Activated T-cell treated with anti-CD3 and anti-CD28 coated beads, Interleukin-2, amount 50 U/mL, for 24 hours (primary cell): ENCODE data around the gene RBM42.
A peak's percentile ranks its signal among the peaks of the same experiment; 100 is the strongest.

Experiments used
- DNase-seq: peaks from one replicate; pipeline ENCODE4 v3.0.0-alpha.2; 2020
- H3K27ac Mint-ChIP-seq: 2 replicates; pipeline ENCODE4 v1.8.0; 2020; ENCODE audit warnings: mild to moderate bottlenecking, mixed read lengths
- H3K27me3 Mint-ChIP-seq: 2 replicates; pipeline ENCODE4 v1.8.0; 2020; ENCODE audit warnings: mixed read lengths
- H3K36me3 Mint-ChIP-seq: 2 replicates; pipeline ENCODE4 v1.8.0; 2020; ENCODE audit warnings: low read depth, mixed read lengths
- H3K4me1 Mint-ChIP-seq: 2 replicates; pipeline ENCODE4 v1.8.0; 2020; ENCODE audit warnings: low read depth, mixed read lengths
- H3K4me3 Mint-ChIP-seq: 2 replicates; pipeline ENCODE4 v1.8.0; 2020; ENCODE audit warnings: mild to moderate bottlenecking, moderate library complexity, mixed read lengths
- H3K9me3 Mint-ChIP-seq: 2 replicates; pipeline ENCODE4 v1.8.0; 2020; ENCODE audit warnings: mixed read lengths

RBM42 gene

DNA sequence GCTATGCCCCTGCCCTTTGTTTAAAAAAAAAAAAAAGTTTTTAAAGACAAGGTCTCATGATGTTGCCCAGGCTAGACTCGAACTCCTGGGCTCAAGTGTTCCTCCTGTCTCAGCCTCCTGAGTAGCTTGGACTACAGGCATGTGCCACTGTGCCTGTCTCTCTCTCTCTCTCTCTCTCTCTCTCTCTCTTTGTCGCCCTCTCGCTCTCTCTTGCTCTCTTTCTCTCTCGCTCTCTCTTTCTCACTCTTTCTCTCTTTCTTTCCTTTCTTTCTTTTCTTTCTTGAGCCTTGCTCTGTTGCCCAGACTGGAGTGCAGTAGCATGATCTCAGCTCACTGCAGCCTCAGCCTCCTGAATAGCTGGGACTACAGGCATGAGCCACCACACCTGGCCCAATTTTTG is 26.8 kb downstream of the RBM42 start:
- Mint-ChIP-seq H3K9me3 (no peaks in the 10 kb centered on the region), H3K4me1 (peaks cover 21% of the 10 kb centered on the region), H3K27me3 (no peaks in the 10 kb centered on the region), H3K36me3 (peaks cover 83% of the 10 kb centered on the region), H3K27ac (peak overlapping the region; percentile 15), H3K4me3 (no peak overlapping the region)
- DNase-seq: no peak

DNA sequence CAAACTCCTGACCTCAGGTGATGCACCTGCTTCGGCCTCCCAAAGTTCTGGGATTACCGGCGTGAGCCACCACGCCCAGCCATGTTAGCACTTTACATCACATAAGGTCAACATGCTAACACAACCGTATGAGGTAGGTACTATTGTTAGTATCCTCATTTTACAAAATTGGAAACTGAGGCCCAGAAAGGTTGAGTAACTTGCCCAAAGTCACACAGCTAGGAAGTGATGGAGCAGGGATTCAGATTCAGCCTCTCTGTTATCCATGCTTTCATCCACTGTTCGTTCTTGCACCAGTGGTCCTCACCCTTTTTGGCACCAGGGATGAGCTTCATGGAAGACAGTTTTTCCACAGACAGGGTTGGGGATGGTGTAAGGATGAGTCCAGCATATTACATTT is 27.9 kb downstream of the RBM42 start:
- no peak overlapping the region for H3K27ac Mint-ChIP-seq
- DNase-seq: no peak
- peaks cover 84% of the 10 kb centered on the region for H3K36me3 Mint-ChIP-seq
- no peaks in the 10 kb centered on the region for H3K9me3 Mint-ChIP-seq
- no peaks in the 10 kb centered on the region for H3K27me3 Mint-ChIP-seq
- no peak overlapping the region for H3K4me3 Mint-ChIP-seq
- peaks cover 13% of the 10 kb centered on the region for H3K4me1 Mint-ChIP-seq

DNA sequence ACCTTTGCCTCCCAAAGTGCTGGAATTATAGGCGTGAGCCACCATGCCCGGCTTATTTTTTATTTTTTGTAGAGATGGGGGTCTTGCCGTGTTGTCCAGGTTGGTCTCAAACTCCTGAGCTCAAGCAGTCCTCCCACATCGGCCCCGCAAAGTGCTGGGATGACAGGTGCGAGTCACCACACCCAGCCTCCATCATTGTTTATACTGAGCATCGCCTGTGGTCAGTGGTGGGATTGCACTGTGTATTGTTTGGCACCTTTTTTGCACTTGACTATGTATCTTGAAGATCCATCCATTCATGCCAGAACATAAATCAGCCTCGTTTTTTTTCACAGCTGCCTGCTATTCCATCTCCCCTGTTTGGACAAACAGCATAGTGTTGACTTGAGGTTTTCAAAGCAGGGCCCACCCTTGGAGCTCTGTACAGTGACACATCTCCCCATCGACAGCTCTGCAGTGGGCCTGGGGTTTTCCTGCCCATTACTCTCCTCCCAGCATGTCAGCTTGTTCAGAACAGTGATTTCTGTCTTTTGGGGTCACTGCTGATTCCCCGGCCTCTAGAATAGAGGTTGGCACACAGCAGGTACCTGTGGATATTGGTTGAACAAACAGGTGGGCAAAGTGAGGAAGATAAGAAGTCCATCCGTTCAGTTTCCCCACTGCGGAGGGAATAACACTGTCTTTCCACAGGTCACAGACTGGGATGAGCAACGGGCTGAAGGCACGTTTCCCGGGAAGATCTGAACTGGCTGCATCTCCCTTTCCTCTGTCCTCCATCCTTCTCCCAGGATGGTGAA is 29.3 kb downstream of the RBM42 start:
- no peak for DNase-seq
- Mint-ChIP-seq H3K4me3 (no peak overlapping the region), H3K36me3 (peaks cover 90% of the 10 kb centered on the region), H3K9me3 (no peaks in the 10 kb centered on the region), H3K27ac (no peak overlapping the region), H3K27me3 (no peaks in the 10 kb centered on the region), H3K4me1 (peaks cover 11% of the 10 kb centered on the region)

DNA sequence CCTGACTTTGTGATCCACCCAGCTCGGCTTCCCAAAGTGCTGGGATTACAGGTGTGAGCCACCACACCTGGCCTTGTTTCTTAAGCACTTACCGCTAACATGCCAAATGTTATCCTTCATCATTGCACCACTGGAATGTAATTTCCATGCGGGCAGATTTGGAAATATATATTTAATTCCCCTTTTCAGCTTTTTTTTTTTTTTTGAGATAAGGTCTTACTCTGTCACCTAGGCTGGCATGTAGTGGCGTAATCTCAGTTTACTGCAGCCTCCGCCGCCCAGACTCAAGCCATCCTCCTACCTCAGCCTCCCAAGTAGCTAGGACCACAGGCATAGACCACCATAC is 33.1 kb downstream of the RBM42 start:
- H3K36me3 Mint-ChIP-seq: peaks cover 82% of the 10 kb centered on the region
- no peak for DNase-seq
- no peak overlapping the region for H3K4me3 Mint-ChIP-seq
- no peak overlapping the region for H3K27ac Mint-ChIP-seq
- H3K9me3 Mint-ChIP-seq: no peaks in the 10 kb centered on the region
- H3K4me1 Mint-ChIP-seq: peaks cover 1% of the 10 kb centered on the region
- no peaks in the 10 kb centered on the region for H3K27me3 Mint-ChIP-seq

DNA sequence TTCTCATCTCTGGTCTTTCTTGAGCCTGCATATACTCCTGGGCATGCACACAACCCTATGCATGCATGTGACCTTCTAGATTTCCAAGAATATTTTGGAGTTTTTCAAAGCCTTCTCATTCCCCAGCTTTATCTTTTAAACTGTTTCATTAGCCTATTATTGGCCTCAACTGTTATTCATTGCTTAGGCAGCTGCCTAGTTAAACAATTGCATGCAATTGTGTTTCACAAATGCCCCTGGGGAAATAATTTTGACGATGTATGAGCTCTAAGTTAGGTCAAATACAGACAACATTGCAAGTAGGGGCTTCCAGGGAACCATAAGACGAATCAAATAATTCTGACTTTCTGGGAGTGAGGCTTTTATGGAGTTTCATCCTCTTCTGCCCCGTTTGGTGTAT is 35.1 kb downstream of the RBM42 start:
- peaks cover 5% of the 10 kb centered on the region for H3K4me1 Mint-ChIP-seq
- no peaks in the 10 kb centered on the region for H3K9me3 Mint-ChIP-seq
- H3K4me3 Mint-ChIP-seq: no peak overlapping the region
- peak overlapping the region; percentile 33 for H3K27ac Mint-ChIP-seq
- no peak for DNase-seq
- H3K36me3 Mint-ChIP-seq: peaks cover 63% of the 10 kb centered on the region
- peaks cover under 1% of the 10 kb centered on the region for H3K27me3 Mint-ChIP-seq

DNA sequence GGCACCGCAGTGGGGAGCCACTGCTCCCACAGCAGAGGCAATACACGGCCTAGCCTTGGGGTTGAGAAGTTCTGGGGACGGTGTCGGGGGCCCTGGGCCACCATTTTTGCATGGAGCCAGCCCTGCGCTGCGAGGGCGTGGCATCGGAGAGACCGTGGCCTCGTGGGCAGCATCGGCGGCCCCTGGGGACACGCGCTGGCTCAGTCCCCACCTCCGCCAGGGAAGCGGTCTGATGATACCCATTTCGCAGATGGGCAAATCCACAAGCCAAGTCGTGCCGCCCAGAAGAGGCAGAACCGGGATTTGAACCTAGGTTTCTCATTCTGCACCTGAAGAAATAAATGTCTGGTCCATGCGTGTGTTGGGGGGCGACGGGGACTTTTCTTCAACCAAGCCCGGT is 36.3 kb downstream of the RBM42 start:
- Mint-ChIP-seq H3K4me1 (peaks cover 8% of the 10 kb centered on the region), H3K27ac (no peak overlapping the region), H3K4me3 (no peak overlapping the region), H3K9me3 (no peaks in the 10 kb centered on the region), H3K27me3 (peaks cover 10% of the 10 kb centered on the region), H3K36me3 (peaks cover 54% of the 10 kb centered on the region)
- DNase-seq: no peak

DNA sequence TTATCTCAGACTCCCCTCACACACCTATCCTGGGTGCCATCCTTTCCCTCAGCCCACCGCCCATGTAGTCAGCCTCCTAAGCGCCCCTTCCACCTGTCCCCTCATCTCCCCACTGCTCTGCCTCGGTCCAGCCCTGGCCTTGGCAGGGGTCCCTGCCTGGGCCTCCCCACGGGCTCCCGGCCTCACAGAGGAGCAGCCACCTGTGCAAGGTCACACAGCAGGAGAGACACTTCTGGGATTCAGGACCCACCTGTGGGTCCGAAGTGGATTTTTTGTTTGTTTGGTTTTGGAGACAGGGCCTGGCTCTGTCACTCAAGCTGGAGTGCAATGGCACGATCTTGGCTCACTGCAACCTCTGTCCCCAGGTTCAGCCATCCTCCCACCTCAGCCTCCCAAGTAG is 36.8 kb downstream of the RBM42 start:
- H3K27me3 Mint-ChIP-seq: peaks cover 11% of the 10 kb centered on the region
- H3K4me3 Mint-ChIP-seq: no peak overlapping the region
- H3K36me3 Mint-ChIP-seq: peaks cover 50% of the 10 kb centered on the region
- H3K4me1 Mint-ChIP-seq: peaks cover 8% of the 10 kb centered on the region
- DNase-seq: no peak
- no peaks in the 10 kb centered on the region for H3K9me3 Mint-ChIP-seq
- H3K27ac Mint-ChIP-seq: no peak overlapping the region

DNA sequence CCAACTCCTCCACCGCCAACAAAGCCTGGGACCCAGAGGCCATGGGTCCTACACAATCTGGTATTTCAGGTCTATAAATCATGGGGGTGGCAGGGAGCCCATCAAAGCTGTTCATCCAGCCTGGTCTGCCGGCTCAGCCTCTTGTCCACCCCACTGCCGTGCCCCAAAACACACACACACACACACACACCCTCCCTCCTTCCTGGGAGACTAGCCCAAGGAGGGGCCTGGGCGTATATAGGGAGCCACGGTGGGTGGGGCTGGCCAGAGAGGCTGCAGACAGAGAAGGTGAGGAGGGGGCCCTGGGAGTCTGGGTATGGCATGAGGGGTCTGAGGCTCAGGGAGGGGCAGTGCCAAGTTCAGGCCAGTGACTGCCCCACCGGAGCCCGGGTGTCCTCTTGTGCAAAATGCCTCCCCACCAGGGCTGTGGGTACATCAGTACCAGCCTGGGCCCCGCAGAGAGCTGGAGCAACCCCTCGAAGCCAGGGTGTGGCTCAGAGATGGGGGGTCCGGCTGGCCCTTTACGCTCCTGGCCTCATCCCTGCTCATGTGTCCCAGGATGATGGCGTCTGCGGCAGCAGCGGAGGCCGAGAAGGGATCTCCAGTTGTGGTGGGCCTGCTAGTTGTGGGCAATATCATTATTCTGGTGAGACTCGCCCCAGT is 37.5 kb downstream of the RBM42 start, which contains the start of gene UPK1A:
Gene UPK1A, plus strand, starts transcription at position 267 of the 663 bp plus-strand sequence. Its CDS starts 296 bp downstream, at position 563.
- Mint-ChIP-seq H3K4me3 (no peak within 1 kb of the TSS), H3K27ac (no peak within 1 kb of the TSS), H3K4me1 (peaks cover 8% of the 10 kb centered on the region), H3K27me3 (peaks cover 14% of the 10 kb centered on the region), H3K9me3 (no peaks in the 10 kb centered on the region), H3K36me3 (peaks cover 42% of the 10 kb centered on the region)
- DNase-seq: no peak

DNA sequence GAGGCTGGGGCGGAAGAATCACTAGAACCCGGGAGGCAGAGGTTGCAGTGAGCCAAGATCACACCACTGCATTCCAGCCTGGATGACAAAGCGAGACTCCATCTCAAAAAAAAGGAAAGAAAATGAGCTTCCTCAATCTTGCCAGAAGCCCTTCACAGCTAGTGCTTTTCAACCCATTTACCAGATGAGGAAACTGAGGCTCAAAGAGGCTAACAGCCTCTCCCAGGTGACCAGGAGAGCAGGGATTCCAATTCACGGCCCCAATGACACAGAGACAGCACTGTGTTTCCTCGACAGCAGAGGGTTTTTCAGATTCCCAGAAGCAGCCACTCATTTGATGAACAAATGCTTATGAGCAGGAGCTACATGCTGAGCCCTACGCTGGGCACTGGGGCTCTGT is 40.7 kb downstream of the RBM42 start:
- DNase-seq: no peak
- Mint-ChIP-seq H3K4me3 (no peak overlapping the region), H3K4me1 (peaks cover 15% of the 10 kb centered on the region), H3K9me3 (no peaks in the 10 kb centered on the region), H3K27ac (no peak overlapping the region), H3K27me3 (peaks cover 37% of the 10 kb centered on the region), H3K36me3 (peaks cover 13% of the 10 kb centered on the region)

DNA sequence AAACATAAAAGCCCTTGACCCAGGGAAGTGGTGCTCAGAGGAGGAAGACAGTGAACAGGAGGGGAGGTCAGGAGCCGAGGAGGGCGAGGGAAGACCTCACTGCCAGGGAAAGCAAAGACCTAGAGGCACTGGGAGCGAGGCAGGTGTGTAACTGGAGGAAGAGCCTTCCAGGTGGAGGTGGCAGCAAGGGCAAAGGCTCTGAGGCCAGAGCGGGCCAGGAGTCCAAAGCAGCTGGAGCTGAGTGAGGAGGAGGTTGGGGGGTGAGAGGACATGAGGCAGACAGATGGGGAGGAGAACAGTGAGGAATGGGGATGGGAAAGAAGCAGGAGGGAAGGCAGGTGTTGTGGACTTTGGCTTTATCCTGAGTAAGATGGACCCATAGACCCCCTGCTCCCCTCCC is 41.1 kb downstream of the RBM42 start:
- H3K36me3 Mint-ChIP-seq: peaks cover 9% of the 10 kb centered on the region
- no peak for DNase-seq
- H3K9me3 Mint-ChIP-seq: no peaks in the 10 kb centered on the region
- H3K27ac Mint-ChIP-seq: no peak overlapping the region
- H3K4me1 Mint-ChIP-seq: peaks cover 15% of the 10 kb centered on the region
- peaks cover 37% of the 10 kb centered on the region for H3K27me3 Mint-ChIP-seq
- no peak overlapping the region for H3K4me3 Mint-ChIP-seq

DNA sequence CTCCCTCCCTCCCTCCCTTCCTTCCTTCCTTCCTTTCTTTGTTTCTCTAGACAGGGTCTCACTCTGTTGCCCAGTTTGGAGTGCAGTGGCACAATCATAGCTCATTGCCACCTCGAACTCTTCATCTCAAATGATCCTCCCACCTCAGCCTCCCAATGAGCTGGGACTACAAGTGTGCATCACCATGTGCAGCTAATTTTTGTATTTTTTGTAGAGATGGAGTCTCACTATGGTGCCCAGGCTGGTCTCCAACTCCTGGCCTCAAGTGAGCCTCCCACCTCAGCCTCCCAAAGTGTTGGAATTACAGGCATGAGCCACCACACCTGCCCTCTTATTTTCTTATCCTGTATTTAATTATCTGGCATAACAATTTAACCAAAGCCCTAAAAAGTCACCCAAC is 41.9 kb downstream of the RBM42 start:
- Mint-ChIP-seq H3K4me3 (no peak overlapping the region), H3K4me1 (peaks cover 15% of the 10 kb centered on the region), H3K27me3 (peaks cover 37% of the 10 kb centered on the region), H3K9me3 (no peaks in the 10 kb centered on the region), H3K36me3 (peaks cover 3% of the 10 kb centered on the region), H3K27ac (no peak overlapping the region)
- no peak for DNase-seq

DNA sequence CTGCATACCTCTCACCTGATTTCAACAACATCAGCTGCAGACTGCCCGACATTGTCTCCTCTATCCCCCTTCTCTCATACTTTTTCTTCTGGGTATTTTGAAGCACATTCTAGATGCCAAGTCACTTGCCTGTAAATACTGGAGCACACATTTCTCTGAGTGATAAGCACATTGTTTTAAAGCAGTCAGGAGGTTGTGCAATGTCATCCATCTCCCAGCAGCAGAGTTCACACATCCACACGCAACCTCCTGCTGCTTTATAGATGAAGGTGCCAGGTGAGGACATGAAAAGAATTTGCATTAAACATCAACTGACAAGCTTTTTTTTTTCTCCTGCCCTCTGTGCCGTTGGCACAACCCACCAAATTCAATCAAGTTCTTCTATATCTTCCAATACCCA is 43.0 kb downstream of the RBM42 start:
- no peaks in the 10 kb centered on the region for H3K36me3 Mint-ChIP-seq
- no peak for DNase-seq
- peaks cover 37% of the 10 kb centered on the region for H3K27me3 Mint-ChIP-seq
- H3K9me3 Mint-ChIP-seq: no peaks in the 10 kb centered on the region
- H3K4me1 Mint-ChIP-seq: peaks cover 15% of the 10 kb centered on the region
- H3K27ac Mint-ChIP-seq: no peak overlapping the region
- H3K4me3 Mint-ChIP-seq: no peak overlapping the region

DNA sequence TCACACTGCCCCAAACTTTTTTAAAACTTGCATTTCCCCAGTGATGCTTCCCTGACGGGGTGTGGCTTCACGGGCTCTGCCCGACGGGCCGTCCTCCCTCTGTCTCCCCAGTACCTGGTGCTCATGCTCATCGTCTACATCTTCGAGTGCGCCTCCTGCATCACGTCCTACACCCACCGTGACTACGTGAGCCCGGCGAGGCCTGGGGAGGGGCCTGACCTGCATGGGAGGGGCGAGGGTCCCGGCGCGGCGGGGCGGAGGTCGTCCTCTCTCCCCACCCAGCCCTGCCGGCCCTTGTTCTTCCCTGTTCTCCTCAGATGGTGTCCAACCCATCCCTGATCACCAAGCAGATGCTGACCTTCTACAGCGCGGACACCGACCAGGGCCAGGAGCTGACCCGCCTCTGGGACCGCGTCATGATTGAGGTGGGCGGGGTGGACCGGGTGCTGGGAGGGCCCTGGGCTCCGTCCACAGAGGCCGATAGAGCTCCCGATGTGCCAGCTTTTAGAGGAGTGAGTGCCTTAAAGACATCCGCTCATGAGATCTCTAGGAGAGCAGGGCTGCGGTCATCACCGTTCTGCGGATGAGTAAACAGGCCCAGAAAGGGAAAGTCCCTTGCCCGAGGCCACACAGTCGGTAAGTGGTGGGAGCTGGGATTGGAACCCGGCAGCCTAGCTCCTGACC is 44.4 kb downstream of the RBM42 start:
- peak; percentile 66 for DNase-seq
- Mint-ChIP-seq H3K27me3 (peaks cover 37% of the 10 kb centered on the region), H3K9me3 (no peaks in the 10 kb centered on the region), H3K36me3 (no peaks in the 10 kb centered on the region), H3K4me3 (peak overlapping the region; percentile 62), H3K4me1 (peaks cover 15% of the 10 kb centered on the region), H3K27ac (no peak overlapping the region)

DNA sequence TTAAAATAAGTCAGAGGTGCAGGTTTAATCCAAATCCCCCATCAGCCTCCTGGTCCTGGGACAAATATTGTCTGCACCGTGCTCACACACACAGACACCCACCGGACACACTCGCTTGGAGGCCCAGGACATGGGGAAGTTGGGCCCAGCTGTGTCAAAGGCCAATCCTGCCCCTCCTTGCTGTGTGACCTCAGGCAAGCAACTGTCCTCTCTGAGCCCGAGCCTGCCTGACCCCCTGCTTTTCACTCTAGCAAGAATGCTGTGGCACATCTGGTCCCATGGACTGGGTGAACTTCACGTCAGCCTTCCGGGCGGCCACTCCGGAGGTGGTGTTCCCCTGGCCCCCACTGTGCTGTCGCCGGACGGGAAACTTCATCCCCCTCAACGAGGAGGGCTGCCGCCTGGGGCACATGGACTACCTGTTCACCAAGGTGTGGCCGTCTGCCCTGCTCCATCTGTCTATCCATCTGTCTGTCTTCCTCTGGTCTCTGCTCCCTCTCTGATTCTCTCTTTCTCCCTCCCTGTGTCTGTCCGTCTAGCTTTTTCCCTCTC is 46.8 kb downstream of the RBM42 start:
- no peak overlapping the region for H3K27ac Mint-ChIP-seq
- H3K27me3 Mint-ChIP-seq: peaks cover 26% of the 10 kb centered on the region
- peaks cover 8% of the 10 kb centered on the region for H3K4me1 Mint-ChIP-seq
- no peaks in the 10 kb centered on the region for H3K36me3 Mint-ChIP-seq
- no peak overlapping the region for H3K4me3 Mint-ChIP-seq
- no peak for DNase-seq
- no peaks in the 10 kb centered on the region for H3K9me3 Mint-ChIP-seq
